ENCODE measurements around the gene CD58.

- TF ChIP-seq POLR2AphosphoS5 (IDR thresholded peaks at IDR 0.05) (no peak), CTCF (IDR thresholded peaks at IDR 0.05) (no peak), POLR2A (IDR thresholded peaks at IDR 0.05) (no peak)
These were observed 87.1 kb downstream of the CD58 start for GRCh38 chr1:116483481-116484309.
